ENCODE data around the gene CADPS.

Gene CADPS

GRCh38 chr3:62482961-62483360 is 392.3 kb downstream of the CADPS start:
- Mint-ChIP-seq H3K4me3 (no peak overlapping the region), H3K4me1 (ENCODE audit: low read depth) (no peaks in the 10 kb centered on the region), H3K27ac (no peak overlapping the region), H3K36me3 (no peaks in the 10 kb centered on the region), H3K9me3 (ENCODE audit: low read depth) (no peaks in the 10 kb centered on the region), H3K27me3 (no peaks in the 10 kb centered on the region)

DNA sequence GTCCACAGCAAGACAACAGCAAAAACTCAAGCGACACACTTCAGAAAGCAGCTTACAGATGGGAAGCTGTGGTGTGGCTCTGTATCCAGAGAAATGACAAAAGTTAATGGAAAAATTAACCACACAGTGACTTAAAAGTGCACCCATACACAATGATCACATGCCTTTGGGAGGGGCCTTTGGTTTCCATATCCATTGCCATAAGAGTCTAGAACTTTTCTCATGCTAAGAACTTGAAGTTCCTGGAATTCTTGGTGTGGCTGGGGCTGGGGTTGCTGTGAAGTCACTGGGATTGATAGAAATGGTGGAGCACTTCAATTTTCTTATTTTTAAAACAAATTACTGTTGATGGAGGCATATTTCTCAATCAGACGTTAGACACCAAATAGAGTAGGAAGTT is 393.3 kb downstream of the CADPS start:
- H3K9me3 Mint-ChIP-seq (ENCODE audit: low read depth): no peaks in the 10 kb centered on the region
- no peaks in the 10 kb centered on the region for H3K36me3 Mint-ChIP-seq
- no peak overlapping the region for H3K27ac Mint-ChIP-seq
- H3K4me1 Mint-ChIP-seq (ENCODE audit: low read depth): no peaks in the 10 kb centered on the region
- no peaks in the 10 kb centered on the region for H3K27me3 Mint-ChIP-seq
- no peak overlapping the region for H3K4me3 Mint-ChIP-seq

GRCh38 chr3:62480056-62480455 is 395.2 kb downstream of the CADPS start:
- Mint-ChIP-seq H3K4me3 (no peak overlapping the region), H3K36me3 (no peaks in the 10 kb centered on the region), H3K9me3 (ENCODE audit: low read depth) (no peaks in the 10 kb centered on the region), H3K27me3 (no peaks in the 10 kb centered on the region), H3K4me1 (ENCODE audit: low read depth) (no peaks in the 10 kb centered on the region), H3K27ac (no peak overlapping the region)

GRCh38 chr3:62479326-62479725 is 395.9 kb downstream of the CADPS start:
- Mint-ChIP-seq H3K27me3 (no peaks in the 10 kb centered on the region), H3K9me3 (ENCODE audit: low read depth) (no peaks in the 10 kb centered on the region), H3K4me1 (ENCODE audit: low read depth) (no peaks in the 10 kb centered on the region), H3K36me3 (no peaks in the 10 kb centered on the region), H3K27ac (no peak overlapping the region), H3K4me3 (no peak overlapping the region)

- Mint-ChIP-seq H3K27me3 (no peaks in the 10 kb centered on the region), H3K9me3 (ENCODE audit: low read depth) (peaks cover 3% of the 10 kb centered on the region), H3K36me3 (peaks cover 2% of the 10 kb centered on the region), H3K27ac (no peak overlapping the region), H3K4me3 (no peak overlapping the region), H3K4me1 (ENCODE audit: low read depth) (no peaks in the 10 kb centered on the region)
Observed at GRCh38 chr3:62475306-62475705, 399.9 kb downstream of the CADPS start.

DNA sequence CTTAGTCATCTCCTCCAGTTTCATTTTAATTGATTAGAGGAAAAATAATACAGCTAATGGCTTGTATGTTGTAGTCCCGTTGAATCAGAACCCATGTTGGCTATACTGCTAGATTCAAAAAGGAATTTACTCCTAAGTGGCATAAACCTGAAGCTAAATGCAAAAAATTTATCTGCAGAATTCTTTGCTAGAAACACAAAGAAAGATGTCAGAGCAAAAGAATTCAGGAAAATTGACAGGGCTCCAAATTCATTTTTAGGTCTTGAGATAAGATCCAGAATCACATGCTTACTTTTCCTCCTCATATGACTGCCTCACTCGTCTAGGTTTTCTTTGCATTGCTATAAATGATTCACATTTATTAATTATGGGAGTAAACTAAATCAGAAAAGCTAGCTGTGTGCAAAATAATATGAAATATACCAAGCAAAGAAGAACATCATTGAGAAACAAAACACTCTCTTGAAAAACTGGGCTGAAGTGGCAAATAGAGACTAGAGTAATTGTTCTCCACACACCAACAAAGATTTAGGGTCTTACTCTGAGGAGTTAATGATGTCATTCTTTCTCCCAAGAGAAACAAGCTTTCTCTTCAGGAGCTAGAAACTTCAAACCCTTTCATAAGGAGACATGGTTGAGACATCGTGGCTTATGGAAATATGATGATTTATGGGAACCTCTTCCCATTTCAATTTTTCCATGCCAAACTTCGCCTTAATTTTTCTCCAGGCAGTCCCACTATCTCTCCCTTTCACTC is 407.1 kb downstream of the CADPS start:
- H3K4me3 Mint-ChIP-seq: no peak overlapping the region
- peaks cover 3% of the 10 kb centered on the region for H3K27me3 Mint-ChIP-seq
- no peaks in the 10 kb centered on the region for H3K36me3 Mint-ChIP-seq
- H3K9me3 Mint-ChIP-seq (ENCODE audit: low read depth): peaks cover 3% of the 10 kb centered on the region
- H3K4me1 Mint-ChIP-seq (ENCODE audit: low read depth): no peaks in the 10 kb centered on the region
- H3K27ac Mint-ChIP-seq: no peak overlapping the region

GRCh38 chr3:62462788-62463187 is 412.4 kb downstream of the CADPS start:
- H3K4me3 Mint-ChIP-seq: no peak overlapping the region
- H3K27me3 Mint-ChIP-seq: peaks cover 2% of the 10 kb centered on the region
- H3K9me3 Mint-ChIP-seq (ENCODE audit: low read depth): no peaks in the 10 kb centered on the region
- H3K27ac Mint-ChIP-seq: no peak overlapping the region
- H3K36me3 Mint-ChIP-seq: no peaks in the 10 kb centered on the region
- H3K4me1 Mint-ChIP-seq (ENCODE audit: low read depth): no peaks in the 10 kb centered on the region

- H3K9me3 Mint-ChIP-seq (ENCODE audit: low read depth): no peaks in the 10 kb centered on the region
- H3K27me3 Mint-ChIP-seq: no peaks in the 10 kb centered on the region
- no peaks in the 10 kb centered on the region for H3K36me3 Mint-ChIP-seq
- no peaks in the 10 kb centered on the region for H3K4me1 Mint-ChIP-seq (ENCODE audit: low read depth)
- H3K27ac Mint-ChIP-seq: no peak overlapping the region
- no peak overlapping the region for H3K4me3 Mint-ChIP-seq
Observed at GRCh38 chr3:62462104-62462762, 413.0 kb downstream of the CADPS start.

- no peaks in the 10 kb centered on the region for H3K36me3 Mint-ChIP-seq
- no peak overlapping the region for H3K4me3 Mint-ChIP-seq
- H3K9me3 Mint-ChIP-seq (ENCODE audit: low read depth): no peaks in the 10 kb centered on the region
- peaks cover 21% of the 10 kb centered on the region for H3K4me1 Mint-ChIP-seq (ENCODE audit: low read depth)
- no peak overlapping the region for H3K27ac Mint-ChIP-seq
- H3K27me3 Mint-ChIP-seq: no peaks in the 10 kb centered on the region
Observed at GRCh38 chr3:62454916-62455315, 420.3 kb downstream of the CADPS start.

GRCh38 chr3:62453448-62453847 is 421.8 kb downstream of the CADPS start:
- Mint-ChIP-seq H3K4me3 (no peak overlapping the region), H3K27ac (no peak overlapping the region), H3K9me3 (ENCODE audit: low read depth) (no peaks in the 10 kb centered on the region), H3K36me3 (no peaks in the 10 kb centered on the region), H3K4me1 (ENCODE audit: low read depth) (peaks cover 21% of the 10 kb centered on the region), H3K27me3 (no peaks in the 10 kb centered on the region)

- peak overlapping the region; percentile 3 for H3K4me3 Mint-ChIP-seq
- no peaks in the 10 kb centered on the region for H3K36me3 Mint-ChIP-seq
- H3K27me3 Mint-ChIP-seq: no peaks in the 10 kb centered on the region
- no peaks in the 10 kb centered on the region for H3K9me3 Mint-ChIP-seq (ENCODE audit: low read depth)
- no peak overlapping the region for H3K27ac Mint-ChIP-seq
- peaks cover 31% of the 10 kb centered on the region for H3K4me1 Mint-ChIP-seq (ENCODE audit: low read depth)
Observed at GRCh38 chr3:62451211-62451887, 423.9 kb downstream of the CADPS start.

GRCh38 chr3:62446337-62446940 is 428.8 kb downstream of the CADPS start:
- H3K9me3 Mint-ChIP-seq (ENCODE audit: low read depth): peaks cover 8% of the 10 kb centered on the region
- no peaks in the 10 kb centered on the region for H3K36me3 Mint-ChIP-seq
- H3K4me3 Mint-ChIP-seq: peak overlapping the region; percentile 63
- H3K27me3 Mint-ChIP-seq: no peaks in the 10 kb centered on the region
- H3K4me1 Mint-ChIP-seq (ENCODE audit: low read depth): peaks cover 29% of the 10 kb centered on the region
- H3K27ac Mint-ChIP-seq: peak overlapping the region; percentile 72

GRCh38 chr3:62445275-62445674 is 429.9 kb downstream of the CADPS start:
- Mint-ChIP-seq H3K36me3 (no peaks in the 10 kb centered on the region), H3K27ac (peak overlapping the region; percentile 72), H3K4me1 (ENCODE audit: low read depth) (peaks cover 24% of the 10 kb centered on the region), H3K27me3 (no peaks in the 10 kb centered on the region), H3K9me3 (ENCODE audit: low read depth) (peaks cover 8% of the 10 kb centered on the region), H3K4me3 (peak overlapping the region; percentile 63)

GRCh38 chr3:62439978-62440377 is 435.2 kb downstream of the CADPS start:
- H3K4me3 Mint-ChIP-seq: no peak overlapping the region
- no peak overlapping the region for H3K27ac Mint-ChIP-seq
- no peaks in the 10 kb centered on the region for H3K27me3 Mint-ChIP-seq
- H3K36me3 Mint-ChIP-seq: no peaks in the 10 kb centered on the region
- H3K9me3 Mint-ChIP-seq (ENCODE audit: low read depth): peaks cover 8% of the 10 kb centered on the region
- peaks cover 3% of the 10 kb centered on the region for H3K4me1 Mint-ChIP-seq (ENCODE audit: low read depth)

DNA sequence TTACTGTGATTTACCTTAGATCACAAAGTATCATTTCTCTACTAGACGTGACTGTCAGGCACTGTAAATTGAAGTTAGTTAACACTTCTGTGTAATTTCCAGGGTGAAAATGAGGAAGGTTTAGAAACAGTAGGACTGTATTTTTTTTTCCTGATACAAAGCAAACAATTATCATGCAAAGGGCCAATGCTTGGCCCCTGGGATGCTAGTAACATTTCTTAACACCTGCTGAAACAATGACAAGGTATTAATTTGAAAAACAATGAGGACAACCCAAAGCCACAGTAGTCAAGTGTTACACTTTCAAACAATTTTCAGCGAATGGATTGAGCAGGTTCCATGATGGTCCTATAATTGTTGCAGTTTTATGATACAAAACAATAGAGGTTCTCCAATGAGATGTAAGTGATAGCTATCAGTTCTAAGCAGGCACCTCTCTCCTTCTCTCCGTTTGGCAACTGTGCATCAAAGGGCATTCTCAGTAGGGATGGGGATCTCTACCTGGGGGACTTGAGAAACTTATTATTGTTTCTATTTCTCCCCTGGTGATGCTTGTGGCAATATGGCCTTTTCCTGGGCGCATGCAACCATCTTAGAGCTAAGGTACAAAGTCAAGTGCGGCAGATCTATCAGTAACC is 435.9 kb downstream of the CADPS start:
- H3K36me3 Mint-ChIP-seq: no peaks in the 10 kb centered on the region
- H3K27ac Mint-ChIP-seq: no peak overlapping the region
- no peaks in the 10 kb centered on the region for H3K27me3 Mint-ChIP-seq
- H3K4me3 Mint-ChIP-seq: no peak overlapping the region
- peaks cover 8% of the 10 kb centered on the region for H3K9me3 Mint-ChIP-seq (ENCODE audit: low read depth)
- no peaks in the 10 kb centered on the region for H3K4me1 Mint-ChIP-seq (ENCODE audit: low read depth)
